ENCODE measurements around the gene SKIC8. TPM values are rescaled to one million over a fixed set of nuclear protein-coding genes. Genes with fewer than 3 reads are reported as not detected.

Gene SKIC8
- total and polyA plus RNA-seq, 2 of the 13 experiments (the other 11 are each of a cell fraction or from before 2014, with no cell fraction given) = 69.5 to 70.6 TPM

DNA sequence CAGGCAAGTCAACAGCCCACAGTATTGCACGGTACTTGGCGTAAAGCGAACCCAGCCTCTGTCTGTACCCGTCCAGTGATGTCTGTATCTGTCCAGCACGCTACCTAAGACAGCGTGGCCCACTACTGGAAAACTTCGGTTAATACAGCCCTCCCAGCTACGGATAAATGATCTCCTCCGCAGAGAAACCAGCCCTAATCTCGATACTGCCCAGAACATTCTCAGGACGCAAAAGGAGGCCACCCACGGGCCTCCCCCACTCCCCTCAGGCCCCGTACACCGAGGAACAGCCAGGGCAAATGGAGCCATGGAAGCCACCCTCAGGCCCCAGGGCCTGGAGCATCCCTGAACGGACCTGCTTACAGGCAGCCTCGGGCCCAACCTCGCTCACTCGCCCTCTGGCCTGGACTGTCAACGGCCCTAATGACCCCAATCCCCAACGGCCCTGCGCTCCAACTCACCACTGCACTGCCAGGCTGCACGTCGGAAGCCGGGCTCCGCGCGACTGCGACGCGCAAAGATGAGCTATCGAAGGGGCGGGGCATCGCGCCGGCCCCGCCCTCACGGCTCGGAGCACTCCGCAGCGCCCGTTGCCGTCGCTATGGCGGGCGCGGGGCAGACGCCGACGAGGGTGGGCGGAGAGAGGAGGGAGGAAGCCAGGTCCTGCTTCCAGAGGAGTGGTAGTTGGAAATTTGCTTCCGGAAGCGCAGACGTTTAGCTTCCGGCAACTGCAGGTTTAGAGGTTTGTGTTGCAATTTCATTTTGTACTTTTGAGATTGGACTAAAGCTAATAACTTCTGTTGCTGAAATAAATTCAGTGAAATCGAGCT lies at the start of gene SKIC8 (continued):
- TF ChIP-seq, protein P1, sequence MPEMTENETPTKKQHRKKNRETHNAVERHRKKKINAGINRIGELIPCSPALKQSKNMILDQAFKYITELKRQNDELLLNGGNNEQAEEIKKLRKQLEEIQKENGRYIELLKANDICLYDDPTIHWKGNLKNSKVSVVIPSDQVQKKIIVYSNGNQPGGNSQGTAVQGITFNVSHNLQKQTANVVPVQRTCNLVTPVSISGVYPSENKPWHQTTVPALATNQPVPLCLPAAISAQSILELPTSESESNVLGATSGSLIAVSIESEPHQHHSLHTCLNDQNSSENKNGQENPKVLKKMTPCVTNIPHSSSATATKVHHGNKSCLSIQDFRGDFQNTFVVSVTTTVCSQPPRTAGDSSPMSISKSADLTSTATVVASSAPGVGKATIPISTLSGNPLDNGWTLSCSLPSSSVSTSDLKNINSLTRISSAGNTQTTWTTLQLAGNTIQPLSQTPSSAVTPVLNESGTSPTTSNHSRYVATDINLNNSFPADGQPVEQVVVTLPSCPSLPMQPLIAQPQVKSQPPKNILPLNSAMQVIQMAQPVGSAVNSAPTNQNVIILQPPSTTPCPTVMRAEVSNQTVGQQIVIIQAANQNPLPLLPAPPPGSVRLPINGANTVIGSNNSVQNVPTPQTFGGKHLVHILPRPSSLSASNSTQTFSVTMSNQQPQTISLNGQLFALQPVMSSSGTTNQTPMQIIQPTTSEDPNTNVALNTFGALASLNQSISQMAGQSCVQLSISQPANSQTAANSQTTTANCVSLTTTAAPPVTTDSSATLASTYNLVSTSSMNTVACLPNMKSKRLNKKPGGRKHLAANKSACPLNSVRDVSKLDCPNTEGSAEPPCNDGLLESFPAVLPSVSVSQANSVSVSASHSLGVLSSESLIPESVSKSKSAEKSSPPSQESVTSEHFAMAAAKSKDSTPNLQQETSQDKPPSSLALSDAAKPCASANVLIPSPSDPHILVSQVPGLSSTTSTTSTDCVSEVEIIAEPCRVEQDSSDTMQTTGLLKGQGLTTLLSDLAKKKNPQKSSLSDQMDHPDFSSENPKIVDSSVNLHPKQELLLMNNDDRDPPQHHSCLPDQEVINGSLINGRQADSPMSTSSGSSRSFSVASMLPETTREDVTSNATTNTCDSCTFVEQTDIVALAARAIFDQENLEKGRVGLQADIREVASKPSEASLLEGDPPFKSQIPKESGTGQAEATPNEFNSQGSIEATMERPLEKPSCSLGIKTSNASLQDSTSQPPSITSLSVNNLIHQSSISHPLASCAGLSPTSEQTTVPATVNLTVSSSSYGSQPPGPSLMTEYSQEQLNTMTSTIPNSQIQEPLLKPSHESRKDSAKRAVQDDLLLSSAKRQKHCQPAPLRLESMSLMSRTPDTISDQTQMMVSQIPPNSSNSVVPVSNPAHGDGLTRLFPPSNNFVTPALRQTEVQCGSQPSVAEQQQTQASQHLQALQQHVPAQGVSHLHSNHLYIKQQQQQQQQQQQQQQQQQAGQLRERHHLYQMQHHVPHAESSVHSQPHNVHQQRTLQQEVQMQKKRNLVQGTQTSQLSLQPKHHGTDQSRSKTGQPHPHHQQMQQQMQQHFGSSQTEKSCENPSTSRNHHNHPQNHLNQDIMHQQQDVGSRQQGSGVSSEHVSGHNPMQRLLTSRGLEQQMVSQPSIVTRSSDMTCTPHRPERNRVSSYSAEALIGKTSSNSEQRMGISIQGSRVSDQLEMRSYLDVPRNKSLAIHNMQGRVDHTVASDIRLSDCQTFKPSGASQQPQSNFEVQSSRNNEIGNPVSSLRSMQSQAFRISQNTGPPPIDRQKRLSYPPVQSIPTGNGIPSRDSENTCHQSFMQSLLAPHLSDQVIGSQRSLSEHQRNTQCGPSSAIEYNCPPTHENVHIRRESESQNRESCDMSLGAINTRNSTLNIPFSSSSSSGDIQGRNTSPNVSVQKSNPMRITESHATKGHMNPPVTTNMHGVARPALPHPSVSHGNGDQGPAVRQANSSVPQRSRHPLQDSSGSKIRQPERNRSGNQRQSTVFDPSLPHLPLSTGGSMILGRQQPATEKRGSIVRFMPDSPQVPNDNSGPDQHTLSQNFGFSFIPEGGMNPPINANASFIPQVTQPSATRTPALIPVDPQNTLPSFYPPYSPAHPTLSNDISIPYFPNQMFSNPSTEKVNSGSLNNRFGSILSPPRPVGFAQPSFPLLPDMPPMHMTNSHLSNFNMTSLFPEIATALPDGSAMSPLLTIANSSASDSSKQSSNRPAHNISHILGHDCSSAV (CRISPR knock-in tag; IDR thresholded peaks at IDR 0.05; ENCODE audit: borderline replicate concordance) = no peak
- TF ChIP-seq U2AF2 (IDR thresholded peaks at IDR 0.05; ENCODE audit: low read depth, low read length) = no peak
- no peak for TF ChIP-seq DMTF1 (CRISPR knock-in tag; IDR thresholded peaks at IDR 0.05)
- TF ChIP-seq ZKSCAN5 (CRISPR knock-in tag; IDR thresholded peaks at IDR 0.05) = no peak
- TF ChIP-seq PRPF4 (IDR thresholded peaks at IDR 0.05; ENCODE audit: low read depth, low read length, poor library complexity, severe bottlenecking) = no peak
- TF ChIP-seq ZNF34 (CRISPR knock-in tag; IDR thresholded peaks at IDR 0.05; ENCODE audit: borderline replicate concordance) = no peak
- TF ChIP-seq, protein P2, sequence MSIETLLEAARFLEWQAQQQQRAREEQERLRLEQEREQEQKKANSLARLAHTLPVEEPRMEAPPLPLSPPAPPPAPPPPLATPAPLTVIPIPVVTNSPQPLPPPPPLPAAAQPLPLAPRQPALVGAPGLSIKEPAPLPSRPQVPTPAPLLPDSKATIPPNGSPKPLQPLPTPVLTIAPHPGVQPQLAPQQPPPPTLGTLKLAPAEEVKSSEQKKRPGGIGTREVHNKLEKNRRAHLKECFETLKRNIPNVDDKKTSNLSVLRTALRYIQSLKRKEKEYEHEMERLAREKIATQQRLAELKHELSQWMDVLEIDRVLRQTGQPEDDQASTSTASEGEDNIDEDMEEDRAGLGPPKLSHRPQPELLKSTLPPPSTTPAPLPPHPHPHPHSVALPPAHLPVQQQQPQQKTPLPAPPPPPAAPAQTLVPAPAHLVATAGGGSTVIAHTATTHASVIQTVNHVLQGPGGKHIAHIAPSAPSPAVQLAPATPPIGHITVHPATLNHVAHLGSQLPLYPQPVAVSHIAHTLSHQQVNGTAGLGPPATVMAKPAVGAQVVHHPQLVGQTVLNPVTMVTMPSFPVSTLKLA (IDR thresholded peaks at IDR 0.05) = peak; percentile 12; the same call in 1 of the 2 replicates
- TF ChIP-seq ZNF782 (CRISPR knock-in tag; IDR thresholded peaks at IDR 0.05; ENCODE audit: borderline replicate concordance) = no peak; the same call in 1 of the 2 replicates
- no peak for TF ChIP-seq SP140L (CRISPR knock-in tag; IDR thresholded peaks at IDR 0.05; ENCODE audit: borderline replicate concordance)
- no peak for TF ChIP-seq ZNF510 (CRISPR knock-in tag; IDR thresholded peaks at IDR 0.05; ENCODE audit: low read depth)
- TF ChIP-seq ZNF770 (CRISPR knock-in tag; IDR thresholded peaks at IDR 0.05) = 0 out of 2 replicates have a peak, but pooled peaks have one; percentile 6
- peak; percentile 45 for TF ChIP-seq AGO2 (optimal IDR thresholded peaks at IDR 0.05; ENCODE audit: low read depth, low read length)
